Activated CD8-positive, alpha-beta memory T cell treated with anti-CD3 and anti-CD28 coated beads, Interleukin-2, amount 50 U/mL, for 24 hours (primary cell): ENCODE results near the gene CPNE5.

ENCODE experiments used
- DNase-seq: peaks from one replicate; pipeline ENCODE4 v3.0.0-alpha.2; 2020; ENCODE audit errors: extremely low read depth

CPNE5 gene

GRCh38 chr6:36749829-36750489 lies 89.3 kb downstream of the CPNE5 start:
- DNase-seq = no peak

GRCh38 chr6:36746251-36746650 lies 93.0 kb downstream of the CPNE5 start:
- no peak for DNase-seq

DNA sequence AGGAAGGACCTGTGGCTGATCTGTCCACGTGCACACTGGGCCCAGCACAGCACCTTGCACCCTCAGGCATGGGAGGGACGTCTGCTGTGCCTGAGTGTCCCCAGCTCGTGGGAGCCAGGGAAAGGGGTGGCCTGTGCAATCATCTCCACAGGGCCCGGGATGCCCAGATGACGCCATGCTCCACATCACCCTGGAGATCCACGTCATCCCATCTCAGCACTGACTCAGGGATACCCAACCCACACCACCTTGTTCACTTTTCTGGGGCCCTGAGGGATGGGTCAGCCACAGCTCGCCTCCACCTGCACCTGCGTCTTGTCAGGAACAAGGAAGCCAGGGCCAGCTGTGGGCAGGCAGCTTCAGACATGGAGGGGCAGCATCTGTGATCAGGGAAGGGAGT lies 93.4 kb downstream of the CPNE5 start:
- DNase-seq = no peak

DNA sequence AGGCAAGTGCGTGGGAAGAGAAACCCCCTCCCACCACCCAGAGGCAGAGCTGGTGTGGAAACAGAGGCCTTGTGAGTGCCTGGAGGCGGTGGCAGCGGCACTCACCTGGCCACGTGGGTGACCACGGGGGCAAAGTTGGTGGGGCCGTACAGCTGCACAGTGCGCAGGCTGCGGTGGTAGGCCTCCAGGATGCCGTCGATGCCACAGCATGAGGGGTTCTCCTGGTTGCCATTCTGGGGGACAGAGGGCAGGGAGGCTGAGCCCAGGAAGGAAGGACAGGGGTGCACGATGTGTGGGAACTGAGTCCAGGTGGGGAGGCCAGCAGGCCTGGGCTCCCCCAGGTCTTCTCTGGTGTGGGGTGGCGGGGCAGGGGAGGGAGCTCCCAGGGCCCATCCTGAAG lies 94.0 kb downstream of the CPNE5 start:
- no peak for DNase-seq

- DNase-seq = no peak
Observed at GRCh38 chr6:36744304-36744673, 95.0 kb downstream of the CPNE5 start.

DNA sequence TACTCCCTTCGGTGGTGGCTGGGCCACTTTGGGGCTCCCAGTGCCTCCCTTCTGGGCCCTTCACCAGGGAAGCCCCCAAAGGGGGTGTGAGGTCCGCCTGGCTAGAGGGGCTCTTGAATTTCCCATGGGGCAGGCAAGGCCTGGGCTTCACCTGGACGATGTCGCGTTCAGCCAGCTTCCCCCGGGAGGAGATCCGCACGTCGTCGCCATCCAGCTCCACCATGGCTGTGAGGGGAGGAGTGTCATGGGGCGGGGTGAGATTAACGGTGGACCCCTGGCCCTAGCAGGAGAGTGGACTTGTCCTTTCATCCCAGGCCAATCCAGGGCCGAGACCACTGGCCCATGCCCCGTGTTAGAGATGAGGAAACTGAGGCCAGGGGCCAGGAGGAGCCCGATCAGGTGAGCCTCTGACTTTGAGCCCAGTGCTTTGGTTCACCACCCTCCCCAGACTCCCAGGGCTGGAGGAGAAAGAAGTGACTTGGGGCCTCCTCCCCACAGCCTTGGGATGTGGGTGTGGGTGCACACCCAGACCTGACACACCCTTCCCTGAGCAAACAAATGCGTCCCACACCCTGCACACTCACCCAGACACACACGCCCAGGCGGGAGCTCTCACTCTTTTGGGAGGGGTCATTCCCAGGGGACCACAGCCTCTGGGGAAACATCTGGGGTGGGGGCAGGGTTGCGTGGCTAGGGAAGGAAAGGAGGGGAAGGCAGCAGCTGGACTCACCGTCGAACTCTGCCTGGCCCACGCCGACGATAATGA lies 95.5 kb downstream of the CPNE5 start:
- DNase-seq = no peak

- DNase-seq = no peak
Observed at GRCh38 chr6:36743032-36743431, 96.2 kb downstream of the CPNE5 start.

DNA sequence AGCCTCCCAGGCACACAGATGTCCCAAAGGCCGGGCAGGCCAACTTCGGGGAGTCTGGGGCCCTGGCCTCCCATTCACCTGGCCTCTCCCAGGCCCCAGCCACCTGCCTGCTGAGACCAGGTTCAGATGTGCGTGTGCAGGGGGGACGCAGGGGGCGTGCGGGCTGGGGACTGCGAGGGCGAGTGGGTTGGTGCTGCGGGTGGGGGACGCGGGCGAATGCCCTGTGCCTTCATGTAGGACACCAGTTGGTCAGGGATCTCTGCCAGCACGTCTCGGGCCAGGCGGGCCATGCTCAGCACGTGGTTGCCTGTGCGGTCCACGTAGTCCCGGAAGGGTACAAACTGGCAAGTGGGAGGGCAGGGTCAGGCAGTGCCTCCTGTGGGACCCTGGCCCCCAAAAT lies 97.1 kb downstream of the CPNE5 start:
- no peak for DNase-seq

GRCh38 chr6:36740818-36741179 lies 98.4 kb downstream of the CPNE5 start:
- DNase-seq = no peak

DNA sequence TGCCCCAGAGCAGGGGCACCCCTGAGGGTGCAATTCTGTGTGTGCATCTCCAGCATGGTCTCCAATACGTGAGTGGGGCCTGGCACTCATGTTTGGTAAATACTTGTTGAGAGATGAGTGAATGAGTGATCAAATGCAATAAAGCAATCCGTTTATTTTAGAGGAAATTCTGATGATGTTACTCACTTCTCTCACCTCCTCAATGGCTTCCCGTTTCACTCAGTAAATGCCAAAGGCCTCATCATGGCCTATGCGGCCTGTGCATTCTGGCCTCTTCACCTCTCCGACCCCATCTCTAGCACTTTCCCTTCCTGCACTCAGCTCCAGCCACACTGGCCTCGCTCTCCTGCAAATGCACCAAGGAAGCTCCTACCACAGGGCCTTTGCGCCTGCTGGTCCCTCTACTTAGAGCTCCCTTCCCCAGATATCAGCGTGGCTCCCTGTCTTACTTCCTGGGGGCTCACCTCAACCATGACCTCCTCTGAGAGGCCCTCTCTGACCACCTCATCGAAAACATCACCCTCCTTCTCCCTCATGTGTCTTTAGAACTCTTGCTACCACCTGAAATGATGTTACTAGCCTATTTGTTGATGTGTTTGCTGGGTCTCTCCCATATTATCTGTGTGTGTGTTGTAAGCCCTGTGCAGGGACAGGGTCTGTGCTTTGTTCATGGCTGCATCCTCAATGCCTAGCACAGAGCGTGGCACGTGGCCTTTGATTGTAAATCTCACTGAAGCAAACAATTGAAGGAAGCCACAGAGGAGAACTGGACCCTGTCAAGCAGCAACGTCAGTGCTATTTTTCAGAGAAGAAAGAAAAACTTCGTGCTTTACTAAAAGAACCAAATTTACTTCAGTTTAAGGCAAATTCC lies 99.1 kb downstream of the CPNE5 start:
- DNase-seq = no peak

DNA sequence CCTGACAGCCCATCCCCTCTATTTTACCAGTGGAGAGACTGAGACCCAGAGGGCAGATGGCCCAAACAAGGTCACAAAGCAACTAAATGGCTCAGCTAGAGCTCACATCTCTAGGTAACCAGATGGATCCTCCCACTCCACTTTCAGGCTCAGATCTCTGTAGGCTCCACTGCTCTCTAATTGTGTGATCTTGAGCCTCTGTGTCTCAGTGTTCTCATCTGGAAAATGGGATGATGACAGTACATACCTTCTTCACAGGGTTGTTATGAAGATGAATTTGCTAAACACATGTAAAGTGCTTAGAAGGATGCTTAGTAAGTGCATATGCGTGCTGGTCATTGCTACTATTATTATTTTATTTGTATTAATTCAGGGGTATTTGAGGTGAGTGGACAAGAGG lies 101.1 kb downstream of the CPNE5 start:
- no peak for DNase-seq

- no peak for DNase-seq
Observed at GRCh38 chr6:36737043-36737785, 102.0 kb downstream of the CPNE5 start.

- DNase-seq = no peak
Observed at GRCh38 chr6:36735110-36736071, 103.9 kb downstream of the CPNE5 start.

GRCh38 chr6:36734486-36735060 lies 104.7 kb downstream of the CPNE5 start:
- DNase-seq = no peak

DNA sequence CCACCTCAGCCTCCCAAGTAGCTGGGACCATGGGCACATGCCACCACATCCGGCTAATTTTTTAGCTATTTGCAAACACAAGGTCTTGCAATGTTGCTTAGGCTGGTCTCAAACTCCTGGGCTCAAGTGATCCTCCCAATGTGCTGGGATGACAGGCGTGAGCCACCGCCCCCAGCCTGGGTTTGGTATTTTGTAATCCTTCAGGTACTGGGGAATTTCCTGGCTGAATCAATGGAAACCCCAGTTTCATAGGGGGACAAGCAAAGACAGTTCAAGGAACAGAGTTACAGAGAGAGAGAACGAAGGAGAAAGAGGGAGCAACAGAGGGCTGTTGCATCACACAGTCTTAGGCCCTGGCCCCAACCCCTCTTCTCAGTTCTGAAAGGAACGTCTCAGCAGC lies 105.9 kb downstream of the CPNE5 start:
- no peak for DNase-seq

DNA sequence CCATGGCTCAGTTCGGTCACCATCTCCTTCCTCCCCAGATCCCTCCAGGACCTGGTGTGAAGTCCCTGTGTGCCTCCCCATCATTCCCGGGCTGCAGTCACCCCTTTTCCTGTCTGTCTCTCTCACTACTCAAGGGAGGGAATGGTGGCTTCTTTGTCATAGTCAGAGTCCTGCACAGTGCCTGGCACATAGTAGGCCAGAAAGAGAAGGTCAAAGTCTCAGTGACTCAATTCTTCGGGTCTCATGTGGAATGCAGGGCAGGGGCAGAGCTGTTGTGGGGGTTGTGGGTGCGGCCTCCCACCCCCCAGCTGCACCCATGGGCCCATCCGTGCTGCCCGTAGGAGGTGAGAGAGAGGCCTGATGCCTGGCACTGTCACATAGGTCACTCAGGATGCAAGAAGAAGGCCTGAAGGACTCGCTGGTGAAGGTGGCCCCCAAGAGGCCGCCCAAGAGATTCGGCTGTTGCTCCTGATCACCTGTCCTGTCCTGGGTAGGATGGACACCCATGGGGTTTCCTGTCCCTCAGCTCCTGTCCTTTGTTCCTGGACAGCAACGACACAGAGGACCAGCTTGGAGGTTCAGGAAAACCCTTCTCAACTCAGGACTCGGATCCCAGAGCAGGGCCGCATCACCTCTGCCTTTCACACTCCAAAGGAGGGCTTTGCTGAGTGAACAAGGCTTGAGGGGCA lies 107.5 kb downstream of the CPNE5 start:
- DNase-seq = no peak

DNA sequence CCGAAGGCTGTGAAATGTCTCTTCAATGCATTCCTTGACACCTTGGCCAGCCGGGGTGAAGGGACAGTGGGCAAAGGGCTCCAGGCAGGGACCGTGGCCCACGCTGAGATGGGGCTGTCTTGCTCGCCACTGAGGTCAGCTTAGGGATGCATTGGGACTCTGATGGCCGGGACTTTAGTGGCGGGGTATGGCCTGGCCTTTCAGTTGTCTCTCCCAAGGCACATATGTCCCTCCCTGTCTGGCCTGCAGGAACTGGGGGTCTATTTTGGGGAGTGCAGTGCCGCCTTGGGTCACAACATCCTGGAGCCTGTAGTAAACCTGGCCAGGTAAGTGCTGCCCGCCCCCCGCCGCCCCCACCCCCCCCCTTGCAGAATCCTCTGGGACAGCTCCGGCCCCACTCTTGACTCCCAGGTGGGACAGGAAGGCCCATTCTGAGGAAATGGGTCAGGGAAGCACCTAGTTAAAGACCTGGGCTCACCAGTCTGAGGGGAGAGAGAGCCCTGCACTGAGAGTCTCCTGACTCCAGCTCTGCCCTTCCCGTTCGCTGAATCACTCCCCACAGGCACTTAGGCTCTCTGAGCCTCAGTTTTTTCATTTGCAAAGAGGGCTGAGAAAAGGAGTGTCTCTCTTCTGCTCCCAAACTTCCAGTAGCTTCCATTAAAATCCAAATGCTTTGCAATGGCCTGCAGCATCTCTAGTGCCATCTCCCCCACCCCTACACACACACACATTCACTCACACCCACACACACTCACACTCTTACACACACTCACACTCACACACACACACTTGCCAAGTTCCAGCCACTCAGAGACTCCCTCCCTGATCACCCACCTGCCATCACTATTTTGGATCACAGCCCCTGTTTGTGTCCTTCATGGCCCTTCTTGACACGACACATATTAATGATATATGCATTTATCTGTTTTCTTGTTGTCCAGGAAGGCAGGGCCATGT lies 108.5 kb downstream of the CPNE5 start:
- DNase-seq = no peak

DNA sequence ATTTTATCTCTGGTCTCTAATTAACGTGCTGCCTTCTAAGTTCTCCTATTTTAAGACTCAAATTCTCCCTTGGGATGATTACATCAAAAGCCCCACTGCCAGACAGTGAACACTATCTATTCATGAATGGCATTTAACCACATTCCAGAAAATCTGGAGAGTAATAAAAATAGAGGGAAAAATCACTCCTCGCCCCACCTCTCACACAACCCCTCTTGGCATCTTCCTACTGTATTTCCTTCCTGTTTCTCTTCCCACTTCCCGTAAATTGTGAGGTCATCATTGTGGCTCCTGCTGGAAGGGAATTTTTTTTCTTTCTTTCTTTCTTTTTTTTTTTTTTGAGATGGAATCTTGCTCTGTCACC lies 110.1 kb downstream of the CPNE5 start:
- DNase-seq = no peak
